WTC11 (cell line): ENCODE data around the gene FREM1. TPM values are rescaled to one million over a fixed set of nuclear protein-coding genes. Genes with fewer than 3 reads are reported as not detected.

Experiments
- ATAC-seq: fragments of 200-7000 bp; cut with Tn5 transposase; 2 replicates; pipeline ENCODE4 v1.10.0; 2021; ENCODE audit warnings: mild to moderate bottlenecking, moderate library complexity
- CTCF ChIA-PET: fragments of 300-600 bp; sonication (Branson Sonifier 250); formaldehyde crosslinking; loops from one replicate; lab custom pipeline; 2021; ENCODE audit warnings: antibody characterized with exemption; lab: Charles Lee
- POLR2A ChIA-PET: fragments of 350-600 bp; sonication (Branson Sonifier 250); formaldehyde crosslinking; loops from one replicate; lab custom pipeline; 2021; ENCODE audit warnings: antibody characterized with exemption; lab: Charles Lee
- DNase-seq: peaks from one replicate; pipeline ENCODE4 v3.0.0; 2021; ENCODE audit warnings: low spot score
- H3K27ac Mint-ChIP-seq: 2 replicates; pipeline ENCODE4 v1.8.0; 2021; ENCODE audit warnings: mixed read lengths
- H3K27me3 Mint-ChIP-seq: 2 replicates; pipeline ENCODE4 v1.8.0; 2021; ENCODE audit warnings: low read depth, mild to moderate bottlenecking, moderate library complexity, mixed read lengths
- H3K36me3 Mint-ChIP-seq: 2 replicates; pipeline ENCODE4 v1.8.0; 2021; ENCODE audit warnings: mixed read lengths
- H3K4me1 Mint-ChIP-seq: 2 replicates; pipeline ENCODE4 v1.8.0; 2022; ENCODE audit warnings: mixed read lengths
- H3K4me3 Mint-ChIP-seq: 2 replicates; pipeline ENCODE4 v1.8.0; 2021; ENCODE audit warnings: mild to moderate bottlenecking, moderate library complexity, mixed read lengths
- H3K9me3 Mint-ChIP-seq: 2 replicates; pipeline ENCODE4 v1.8.0; 2021; ENCODE audit warnings: mixed read lengths
- ELF4 ChIP-seq: sonication (generic); formaldehyde crosslinking; IDR thresholded peaks from 2 replicates; pipeline ENCODE4 v1.8.1; 2022; ENCODE audit warnings: low read depth, mild to moderate bottlenecking, moderate library complexity, missing genetic modification reagents
- JAZF1 ChIP-seq: fragments of 250-450 bp; sonication (Bioruptor Pico); IDR thresholded peaks from 2 replicates; pipeline ENCODE4 v1.9.0; 2021; ENCODE audit warnings: moderate library complexity, mild to moderate bottlenecking, inconsistent platforms
- JUN ChIP-seq: sonication (generic); formaldehyde crosslinking; IDR thresholded peaks from 2 replicates; pipeline ENCODE4 v1.8.0; 2023; ENCODE audit warnings: mild to moderate bottlenecking, missing genetic modification reagents
- MXD4 ChIP-seq: fragments of 250-450 bp; sonication (Bioruptor Pico); IDR thresholded peaks from 2 replicates; pipeline ENCODE4 v1.8.0; 2021; ENCODE audit warnings: mild to moderate bottlenecking, moderate library complexity, borderline replicate concordance
- NFATC4 ChIP-seq: fragments of 250-450 bp; sonication (Bioruptor Pico); IDR thresholded peaks from 2 replicates; pipeline ENCODE4 v1.9.0; 2021; ENCODE audit warnings: mild to moderate bottlenecking
- PRRX2 ChIP-seq: fragments of 250-450 bp; sonication (Bioruptor Pico); IDR thresholded peaks from 2 replicates; pipeline ENCODE4 v1.8.0; 2021; ENCODE audit warnings: mild to moderate bottlenecking
- RORB ChIP-seq: fragments of 250-450 bp; sonication (Bioruptor Pico); IDR thresholded peaks from 2 replicates; pipeline ENCODE4 v1.9.0; 2021; ENCODE audit warnings: mild to moderate bottlenecking
- SMAD4 ChIP-seq: sonication (generic); formaldehyde crosslinking; IDR thresholded peaks from 2 replicates; pipeline ENCODE4 v1.8.0; 2022; ENCODE audit warnings: mild to moderate bottlenecking, missing genetic modification reagents
- SOX15 ChIP-seq: fragments of 250-450 bp; sonication (Bioruptor Pico); IDR thresholded peaks from 2 replicates; pipeline ENCODE4 v1.9.0; 2021; ENCODE audit warnings: mild to moderate bottlenecking
- TP53 ChIP-seq: sonication (generic); formaldehyde crosslinking; IDR thresholded peaks from 2 replicates; pipeline ENCODE4 v1.8.1; 2023; ENCODE audit warnings: mild to moderate bottlenecking, missing genetic modification reagents
- ZNF121 ChIP-seq: sonication (generic); formaldehyde crosslinking; IDR thresholded peaks from 2 replicates; pipeline ENCODE4 v1.8.0; 2023; ENCODE audit warnings: missing genetic modification reagents
- ZNF232 ChIP-seq: sonication (generic); formaldehyde crosslinking; IDR thresholded peaks from 2 replicates; pipeline ENCODE4 v1.8.0; 2022; ENCODE audit warnings: mild to moderate bottlenecking, missing genetic modification reagents
- ZNF263 ChIP-seq: sonication (generic); formaldehyde crosslinking; IDR thresholded peaks from 2 replicates; pipeline ENCODE4 v1.8.1; 2022; ENCODE audit warnings: low read depth, mild to moderate bottlenecking, moderate library complexity, missing genetic modification reagents
- ZNF396 ChIP-seq: fragments of 250-450 bp; sonication (Bioruptor Pico); IDR thresholded peaks from 2 replicates; pipeline ENCODE4 v1.8.0; 2021; ENCODE audit warnings: mild to moderate bottlenecking, moderate library complexity, borderline replicate concordance
- ZNF423 ChIP-seq: fragments of 250-450 bp; sonication (Bioruptor Pico); IDR thresholded peaks from 2 replicates; pipeline ENCODE4 v2.1.2; 2022; ENCODE audit warnings: mild to moderate bottlenecking, moderate library complexity
- total RNA-seq: library from RNA; stranded (reverse); gene quantifications from 3 replicates; pipeline ENCODE4 v1.2.3, GENCODE V29; 2021
- TF ChIP-seq, protein P1 (sequence below): sonication (generic); formaldehyde crosslinking; IDR thresholded peaks from 2 replicates; pipeline ENCODE4 v1.8.0; 2023; ENCODE audit warnings: mild to moderate bottlenecking, missing genetic modification reagents
- TF ChIP-seq, protein P2 (sequence below): fragments of 250-450 bp; sonication (Bioruptor Pico); conservative IDR thresholded peaks from 2 replicates; pipeline ENCODE4 v1.9.0; 2021; ENCODE audit warnings: mild to moderate bottlenecking
- TF ChIP-seq, protein P3 (sequence below): sonication (generic); formaldehyde crosslinking; IDR thresholded peaks from 2 replicates; pipeline ENCODE4 v1.8.1; 2023; ENCODE audit warnings: mild to moderate bottlenecking, moderate library complexity, missing genetic modification reagents
- TF ChIP-seq, protein P4 (sequence below): sonication (generic); formaldehyde crosslinking; IDR thresholded peaks from 2 replicates; pipeline ENCODE4 v1.8.0; 2023; ENCODE audit warnings: missing genetic modification reagents
- TF ChIP-seq, protein P5 (sequence below): fragments of 250-450 bp; sonication (Bioruptor Pico); IDR thresholded peaks from 2 replicates; pipeline ENCODE4 v1.9.0; 2021; ENCODE audit warnings: mild to moderate bottlenecking
- TF ChIP-seq, protein P6 (sequence below): sonication (generic); formaldehyde crosslinking; IDR thresholded peaks from 2 replicates; pipeline ENCODE4 v1.8.0; 2022; ENCODE audit warnings: mild to moderate bottlenecking, missing genetic modification reagents

FREM1 gene
- total RNA-seq, 1 experiment from 2014 or later, result 2.8 TPM

DNA sequence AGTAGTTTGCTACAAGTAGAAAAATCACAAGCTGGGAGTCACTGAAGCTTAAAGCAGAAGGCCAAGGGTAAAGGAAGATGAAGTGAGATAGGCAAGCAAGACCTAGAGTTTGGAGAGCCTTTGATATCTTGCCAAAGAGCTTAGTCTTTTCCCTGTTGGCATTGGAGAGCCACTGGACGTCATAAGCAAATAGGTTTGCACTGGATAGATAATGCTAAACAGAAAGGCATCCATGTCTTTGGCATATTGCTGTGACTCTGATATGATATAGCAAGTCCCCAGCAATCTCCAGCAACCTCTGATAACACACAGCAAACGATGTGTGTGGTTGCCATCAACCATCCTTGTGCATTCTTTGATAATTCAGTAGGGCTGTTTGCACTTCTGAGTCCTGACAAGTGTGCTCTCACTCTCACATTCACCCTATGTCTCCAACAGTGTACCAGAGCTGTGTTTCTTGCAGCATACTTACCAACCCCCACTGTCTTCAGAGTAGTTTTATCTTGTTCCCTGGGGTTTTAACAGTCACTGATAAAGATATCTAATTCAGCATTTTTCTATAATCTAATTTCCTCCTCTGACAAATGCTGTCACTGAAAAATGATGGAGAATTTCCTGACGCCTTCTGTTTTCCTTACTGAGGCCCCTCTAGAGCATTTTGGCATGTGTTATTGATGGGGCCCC lies 16.9 kb upstream of the FREM1 start (continued):
- TF ChIP-seq ZNF263 (CRISPR knock-in tag) (no peak), SMAD4 (CRISPR knock-in tag) (no peak), ZNF396 (no peak), ZNF232 (CRISPR knock-in tag) (no peak), MXD4 (no peak), ELF4 (no peak), TP53 (CRISPR knock-in tag) (no peak), RORB (CRISPR knock-in tag) (no peak), ZNF121 (no peak), PRRX2 (no peak)
- TF ChIP-seq, protein P1, sequence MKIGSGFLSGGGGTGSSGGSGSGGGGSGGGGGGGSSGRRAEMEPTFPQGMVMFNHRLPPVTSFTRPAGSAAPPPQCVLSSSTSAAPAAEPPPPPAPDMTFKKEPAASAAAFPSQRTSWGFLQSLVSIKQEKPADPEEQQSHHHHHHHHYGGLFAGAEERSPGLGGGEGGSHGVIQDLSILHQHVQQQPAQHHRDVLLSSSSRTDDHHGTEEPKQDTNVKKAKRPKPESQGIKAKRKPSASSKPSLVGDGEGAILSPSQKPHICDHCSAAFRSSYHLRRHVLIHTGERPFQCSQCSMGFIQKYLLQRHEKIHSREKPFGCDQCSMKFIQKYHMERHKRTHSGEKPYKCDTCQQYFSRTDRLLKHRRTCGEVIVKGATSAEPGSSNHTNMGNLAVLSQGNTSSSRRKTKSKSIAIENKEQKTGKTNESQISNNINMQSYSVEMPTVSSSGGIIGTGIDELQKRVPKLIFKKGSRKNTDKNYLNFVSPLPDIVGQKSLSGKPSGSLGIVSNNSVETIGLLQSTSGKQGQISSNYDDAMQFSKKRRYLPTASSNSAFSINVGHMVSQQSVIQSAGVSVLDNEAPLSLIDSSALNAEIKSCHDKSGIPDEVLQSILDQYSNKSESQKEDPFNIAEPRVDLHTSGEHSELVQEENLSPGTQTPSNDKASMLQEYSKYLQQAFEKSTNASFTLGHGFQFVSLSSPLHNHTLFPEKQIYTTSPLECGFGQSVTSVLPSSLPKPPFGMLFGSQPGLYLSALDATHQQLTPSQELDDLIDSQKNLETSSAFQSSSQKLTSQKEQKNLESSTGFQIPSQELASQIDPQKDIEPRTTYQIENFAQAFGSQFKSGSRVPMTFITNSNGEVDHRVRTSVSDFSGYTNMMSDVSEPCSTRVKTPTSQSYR (CRISPR knock-in tag), result no peak

DNA sequence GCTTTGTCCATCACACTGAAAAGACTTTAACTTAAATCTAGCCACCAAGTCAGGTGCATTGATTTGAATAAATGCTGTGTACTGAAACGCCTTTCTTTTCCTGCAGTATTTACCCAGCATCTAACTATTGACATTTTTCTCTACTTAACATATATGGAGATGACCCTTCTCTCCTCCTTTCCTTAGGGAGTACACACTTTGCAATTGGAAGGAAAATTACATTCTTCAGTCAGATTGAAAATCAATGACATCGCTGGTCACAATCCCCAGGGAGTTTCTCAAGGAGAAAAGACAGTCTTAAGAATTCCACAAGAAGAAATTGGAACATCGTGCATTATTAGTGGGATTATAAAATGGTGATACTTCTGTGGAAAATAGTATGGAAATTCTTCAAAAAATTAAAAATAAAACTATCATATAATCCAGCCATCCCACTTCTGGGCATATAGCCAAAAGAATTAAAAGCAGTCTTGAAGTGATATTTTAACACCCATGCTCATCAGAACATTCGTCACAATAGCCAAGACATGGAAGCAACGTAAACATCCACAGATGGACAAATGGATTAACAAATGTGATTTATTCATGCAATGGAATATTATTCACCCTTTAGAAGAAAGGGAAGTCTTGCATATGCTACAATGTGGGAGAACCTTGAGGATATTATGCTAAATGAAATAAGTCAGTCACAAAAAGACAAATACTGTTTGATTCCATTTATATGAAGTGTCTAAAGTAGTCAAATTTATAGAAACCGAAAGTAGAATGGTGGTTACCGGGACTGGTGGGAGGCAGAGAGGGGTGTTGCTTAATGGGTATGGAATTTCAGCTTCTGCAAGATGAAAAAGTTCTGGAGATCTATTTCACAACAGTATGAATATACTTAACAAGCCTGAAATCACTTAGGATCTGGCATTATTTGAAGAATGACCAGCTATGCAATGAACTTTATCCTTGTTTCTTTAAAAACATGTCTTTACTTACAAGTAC lies 14.3 kb upstream of the FREM1 start:
- ChIA-PET CTCF (no interaction called here), POLR2A (no interaction called here)
- no peaks in the 10 kb centered on the region for H3K27me3 Mint-ChIP-seq
- no peaks in the 10 kb centered on the region for H3K36me3 Mint-ChIP-seq
- TF ChIP-seq, protein P2, sequence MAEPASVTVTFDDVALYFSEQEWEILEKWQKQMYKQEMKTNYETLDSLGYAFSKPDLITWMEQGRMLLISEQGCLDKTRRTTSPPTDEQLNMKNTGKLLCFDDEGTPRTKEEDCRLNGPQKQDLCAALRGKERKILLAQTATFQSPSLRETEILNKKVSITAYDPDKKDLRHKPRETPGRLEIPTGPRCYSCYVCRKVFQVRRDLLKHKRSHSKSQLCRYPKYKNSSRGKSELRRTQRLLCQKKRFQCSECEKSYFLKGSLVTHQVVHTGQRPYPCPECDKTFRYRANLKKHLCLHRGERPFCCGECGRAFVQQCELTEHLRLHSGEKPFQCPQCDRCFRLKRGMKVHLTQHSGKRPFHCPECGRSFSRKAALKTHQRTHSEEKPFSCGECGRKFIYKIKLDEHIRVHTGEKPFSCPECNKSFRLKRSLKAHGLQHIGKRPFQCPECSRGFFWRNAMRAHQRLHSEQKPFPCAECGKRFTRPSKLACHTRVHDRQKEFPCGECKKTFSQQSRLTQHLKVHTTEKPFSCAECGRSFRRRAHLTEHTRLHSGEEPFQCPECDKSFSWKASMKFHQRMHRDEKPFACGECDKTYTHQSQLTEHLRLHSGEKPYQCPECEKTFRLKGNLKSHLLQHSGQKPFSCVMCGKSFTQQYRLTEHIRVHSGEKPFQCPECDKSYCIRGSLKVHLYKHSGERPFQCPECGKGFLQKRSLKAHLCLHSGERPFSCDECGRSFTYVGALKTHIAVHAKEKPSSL (CRISPR knock-in tag), result no peak
- TF ChIP-seq ZNF263 (CRISPR knock-in tag) (no peak), JAZF1 (CRISPR knock-in tag) (no peak), SOX15 (CRISPR knock-in tag) (no peak), ZNF232 (CRISPR knock-in tag) (no peak), NFATC4 (no peak), ZNF423 (no peak), JUN (CRISPR knock-in tag) (no peak), ELF4 (no peak)
- TF ChIP-seq, protein P3, sequence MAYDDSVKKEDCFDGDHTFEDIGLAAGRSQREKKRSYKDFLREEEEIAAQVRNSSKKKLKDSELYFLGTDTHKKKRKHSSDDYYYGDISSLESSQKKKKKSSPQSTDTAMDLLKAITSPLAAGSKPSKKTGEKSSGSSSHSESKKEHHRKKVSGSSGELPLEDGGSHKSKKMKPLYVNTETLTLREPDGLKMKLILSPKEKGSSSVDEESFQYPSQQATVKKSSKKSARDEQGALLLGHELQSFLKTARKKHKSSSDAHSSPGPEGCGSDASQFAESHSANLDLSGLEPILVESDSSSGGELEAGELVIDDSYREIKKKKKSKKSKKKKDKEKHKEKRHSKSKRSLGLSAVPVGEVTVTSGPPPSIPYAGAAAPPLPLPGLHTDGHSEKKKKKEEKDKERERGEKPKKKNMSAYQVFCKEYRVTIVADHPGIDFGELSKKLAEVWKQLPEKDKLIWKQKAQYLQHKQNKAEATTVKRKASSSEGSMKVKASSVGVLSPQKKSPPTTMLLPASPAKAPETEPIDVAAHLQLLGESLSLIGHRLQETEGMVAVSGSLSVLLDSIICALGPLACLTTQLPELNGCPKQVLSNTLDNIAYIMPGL (CRISPR knock-in tag), result no peak
- TF ChIP-seq, protein P4, sequence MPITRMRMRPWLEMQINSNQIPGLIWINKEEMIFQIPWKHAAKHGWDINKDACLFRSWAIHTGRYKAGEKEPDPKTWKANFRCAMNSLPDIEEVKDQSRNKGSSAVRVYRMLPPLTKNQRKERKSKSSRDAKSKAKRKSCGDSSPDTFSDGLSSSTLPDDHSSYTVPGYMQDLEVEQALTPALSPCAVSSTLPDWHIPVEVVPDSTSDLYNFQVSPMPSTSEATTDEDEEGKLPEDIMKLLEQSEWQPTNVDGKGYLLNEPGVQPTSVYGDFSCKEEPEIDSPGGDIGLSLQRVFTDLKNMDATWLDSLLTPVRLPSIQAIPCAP, result no peak
- TF ChIP-seq, protein P5, sequence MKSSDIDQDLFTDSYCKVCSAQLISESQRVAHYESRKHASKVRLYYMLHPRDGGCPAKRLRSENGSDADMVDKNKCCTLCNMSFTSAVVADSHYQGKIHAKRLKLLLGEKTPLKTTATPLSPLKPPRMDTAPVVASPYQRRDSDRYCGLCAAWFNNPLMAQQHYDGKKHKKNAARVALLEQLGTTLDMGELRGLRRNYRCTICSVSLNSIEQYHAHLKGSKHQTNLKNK (CRISPR knock-in tag), result no peak
- TF ChIP-seq, protein P6, sequence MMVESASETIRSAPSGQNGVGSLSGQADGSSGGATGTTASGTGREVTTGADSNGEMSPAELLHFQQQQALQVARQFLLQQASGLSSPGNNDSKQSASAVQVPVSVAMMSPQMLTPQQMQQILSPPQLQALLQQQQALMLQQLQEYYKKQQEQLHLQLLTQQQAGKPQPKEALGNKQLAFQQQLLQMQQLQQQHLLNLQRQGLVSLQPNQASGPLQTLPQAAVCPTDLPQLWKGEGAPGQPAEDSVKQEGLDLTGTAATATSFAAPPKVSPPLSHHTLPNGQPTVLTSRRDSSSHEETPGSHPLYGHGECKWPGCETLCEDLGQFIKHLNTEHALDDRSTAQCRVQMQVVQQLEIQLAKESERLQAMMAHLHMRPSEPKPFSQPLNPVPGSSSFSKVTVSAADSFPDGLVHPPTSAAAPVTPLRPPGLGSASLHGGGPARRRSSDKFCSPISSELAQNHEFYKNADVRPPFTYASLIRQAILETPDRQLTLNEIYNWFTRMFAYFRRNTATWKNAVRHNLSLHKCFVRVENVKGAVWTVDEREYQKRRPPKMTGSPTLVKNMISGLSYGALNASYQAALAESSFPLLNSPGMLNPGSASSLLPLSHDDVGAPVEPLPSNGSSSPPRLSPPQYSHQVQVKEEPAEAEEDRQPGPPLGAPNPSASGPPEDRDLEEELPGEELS (CRISPR knock-in tag), result no peak
- no peaks in the 10 kb centered on the region; the same call in 1 of the 2 replicates for H3K9me3 Mint-ChIP-seq
- no peak for DNase-seq
- no peak overlapping the region for H3K27ac Mint-ChIP-seq
- H3K4me3 Mint-ChIP-seq, result no peak overlapping the region
- no peaks in the 10 kb centered on the region for H3K4me1 Mint-ChIP-seq
- ATAC-seq, result no peak
